Gastroesophageal sphincter (tissue), 4 donors: ENCODE results near the gene B9D1. TPM values are rescaled to one million over a fixed set of nuclear protein-coding genes. Genes with fewer than 3 reads are reported as not detected.

ENCODE experiments used
- ATAC-seq: fragments of 150-250 bp; one replicate; pipeline ENCODE4 v1.9.1; 2016; ENCODE audit warnings: mild to moderate bottlenecking, moderate library complexity
- H3K27ac ChIP-seq, 4 donors: fragments of 200-600 bp; sonication (generic) in 3 of 4; 1 replicate in 3 of 4; 2 replicates in 1 of 4; pipeline ENCODE4 v1.5.1; 2016 to 2019
- H3K27me3 ChIP-seq: fragments of 200-600 bp; sonication (generic); one replicate; pipeline ENCODE4 v1.5.1; 2019
- H3K36me3 ChIP-seq, 2 donors: fragments of 200-600 bp; sonication (generic); one replicate each; pipeline ENCODE4 v1.5.1; 2019; ENCODE audit warnings: control low read depth in 1 of 2
- H3K4me1 ChIP-seq, 3 donors: fragments of 200-600 bp; sonication (generic); 1 replicate in 2 of 3; 2 replicates in 1 of 3; pipeline ENCODE4 v1.5.1; 2016 to 2019; ENCODE audit warnings: control low read depth in 2 of 3
- H3K4me3 ChIP-seq, 2 donors: fragments of 200-600 bp; sonication (generic); one replicate each; pipeline ENCODE4 v1.5.1; 2019; ENCODE audit warnings: mild to moderate bottlenecking in 1 of 2, moderate library complexity in 1 of 2
- H3K9me3 ChIP-seq, 3 donors: fragments of 200-600 bp; sonication (generic); one replicate each; pipeline ENCODE4 v1.5.1; 2017 to 2019; ENCODE audit warnings: control low read depth in 2 of 3
- EP300 ChIP-seq: sonication (generic); formaldehyde crosslinking; IDR thresholded peaks from one replicate; pipeline ENCODE4 v1.6.1; 2017; ENCODE audit warnings: antibody characterized with exemption, mild to moderate bottlenecking
- POLR2A ChIP-seq, 2 donors: fragments of 450-650 bp; IDR thresholded peaks; one replicate each; pipeline ENCODE4 v1.6.1; 2017; ENCODE audit warnings: antibody characterized with exemption in 2 of 2, mild to moderate bottlenecking in 2 of 2, moderate library complexity in 1 of 2
- POLR2AphosphoS5 ChIP-seq: sonication (generic); formaldehyde crosslinking; IDR thresholded peaks from one replicate; pipeline ENCODE4 v1.6.1; 2017; ENCODE audit warnings: antibody characterized with exemption
- WGBS, 2 donors: methylation state at CpG; one replicate each; pipeline ENCODE4 v1.1.5; 2018; ENCODE audit warnings: low coverage in 1 of 2; 5-methylcytosine and 5-hydroxymethylcytosine counted together
- total RNA-seq, 4 donors: library from RNA; depleted of rRNA; stranded (reverse); fragments of >200 nt; gene quantifications; one replicate each; pipeline ENCODE4 v1.1.0, GENCODE V29; 2016
- TF ChIP-seq, protein P1 (sequence below), 4 experiments: fragments of 200-600 bp in 2 of 4; fragments of 450-650 bp in 2 of 4; sonication (generic) in 1 of 4; IDR thresholded peaks; one replicate each; pipeline ENCODE4 v1.5.1; 2017 to 2019; ENCODE audit warnings: antibody characterized with exemption in 4 of 4, mild to moderate bottlenecking in 2 of 4, moderate library complexity in 2 of 4

B9D1 gene
- total RNA-seq, 4 donors from 2014 or later = 10.5 to 30.2 (median 16.2) TPM

DNA sequence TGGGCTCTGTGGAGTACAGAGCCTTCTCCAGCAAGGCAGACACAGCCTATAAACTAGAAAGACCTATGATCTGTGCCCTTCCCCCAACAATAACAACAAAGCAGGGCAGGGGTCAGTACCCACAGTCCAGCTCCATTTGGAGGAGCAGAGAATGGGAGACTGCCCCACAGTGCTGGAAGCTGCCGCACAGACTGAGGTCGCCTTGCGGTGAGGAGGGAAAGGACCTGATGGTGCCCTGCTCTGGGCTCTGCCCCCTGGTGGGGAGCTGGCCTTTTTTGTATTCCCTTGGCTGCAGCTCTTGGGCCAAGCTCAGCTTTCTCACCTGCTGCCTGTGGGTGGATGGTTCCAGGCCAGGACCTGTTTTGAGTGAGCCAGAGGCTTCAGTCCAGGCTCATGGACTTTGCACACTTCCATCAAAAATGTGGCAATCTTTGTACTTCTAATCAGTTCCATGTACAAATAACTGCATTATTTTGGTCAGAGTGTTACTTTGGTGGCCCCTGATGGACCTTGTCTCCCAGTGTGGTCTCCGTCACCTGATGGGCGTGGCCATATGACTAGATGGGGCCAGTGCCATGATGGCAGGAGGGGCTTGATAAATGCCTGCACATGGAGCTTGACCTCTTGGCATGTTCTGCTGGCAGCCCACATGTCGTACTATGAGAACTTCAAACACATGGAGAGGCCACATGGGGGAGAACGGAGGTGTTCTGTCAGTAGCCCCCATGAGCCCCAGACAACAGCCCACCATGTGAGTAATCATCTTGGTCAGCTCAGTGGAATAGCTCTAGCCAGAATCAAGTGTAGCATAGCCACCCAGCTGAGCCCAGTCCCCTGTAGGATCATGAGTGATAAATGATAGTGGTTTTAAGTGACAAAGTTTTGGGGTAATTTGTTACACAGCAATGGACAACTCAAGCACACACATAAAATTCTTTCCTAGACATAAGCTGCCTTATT lies 24.2 kb downstream of the B9D1 start:
- Histone ChIP-seq H3K4me3 (no peak overlapping the region), H3K27ac (peak overlapping the region in 3 of 4 donors; percentile 24 to 33 (median 27)), H3K36me3 (peaks cover 0 to 28% of the 10 kb centered on the region in 2 donors), H3K9me3 (no peaks in the 10 kb centered on the region), H3K27me3 (no peaks in the 10 kb centered on the region), H3K4me1 (peaks cover 0 to 41% (median 0%) of the 10 kb centered on the region in 3 donors)
- no peak for TF ChIP-seq EP300
- TF ChIP-seq POLR2AphosphoS5 = no peak
- TF ChIP-seq, protein P1, sequence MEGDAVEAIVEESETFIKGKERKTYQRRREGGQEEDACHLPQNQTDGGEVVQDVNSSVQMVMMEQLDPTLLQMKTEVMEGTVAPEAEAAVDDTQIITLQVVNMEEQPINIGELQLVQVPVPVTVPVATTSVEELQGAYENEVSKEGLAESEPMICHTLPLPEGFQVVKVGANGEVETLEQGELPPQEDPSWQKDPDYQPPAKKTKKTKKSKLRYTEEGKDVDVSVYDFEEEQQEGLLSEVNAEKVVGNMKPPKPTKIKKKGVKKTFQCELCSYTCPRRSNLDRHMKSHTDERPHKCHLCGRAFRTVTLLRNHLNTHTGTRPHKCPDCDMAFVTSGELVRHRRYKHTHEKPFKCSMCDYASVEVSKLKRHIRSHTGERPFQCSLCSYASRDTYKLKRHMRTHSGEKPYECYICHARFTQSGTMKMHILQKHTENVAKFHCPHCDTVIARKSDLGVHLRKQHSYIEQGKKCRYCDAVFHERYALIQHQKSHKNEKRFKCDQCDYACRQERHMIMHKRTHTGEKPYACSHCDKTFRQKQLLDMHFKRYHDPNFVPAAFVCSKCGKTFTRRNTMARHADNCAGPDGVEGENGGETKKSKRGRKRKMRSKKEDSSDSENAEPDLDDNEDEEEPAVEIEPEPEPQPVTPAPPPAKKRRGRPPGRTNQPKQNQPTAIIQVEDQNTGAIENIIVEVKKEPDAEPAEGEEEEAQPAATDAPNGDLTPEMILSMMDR (IDR thresholded peaks at IDR 0.05) = peak in 3 of 4 experiments; percentile 63 to 74 (median 72)
- no peak for TF ChIP-seq POLR2A (IDR thresholded peaks at IDR 0.05)
- peak; percentile 48 for ATAC-seq
- 60 to 80% methylated on average over 1 to 3 of the region's 7 CpGs for WGBS, 2 donors

DNA sequence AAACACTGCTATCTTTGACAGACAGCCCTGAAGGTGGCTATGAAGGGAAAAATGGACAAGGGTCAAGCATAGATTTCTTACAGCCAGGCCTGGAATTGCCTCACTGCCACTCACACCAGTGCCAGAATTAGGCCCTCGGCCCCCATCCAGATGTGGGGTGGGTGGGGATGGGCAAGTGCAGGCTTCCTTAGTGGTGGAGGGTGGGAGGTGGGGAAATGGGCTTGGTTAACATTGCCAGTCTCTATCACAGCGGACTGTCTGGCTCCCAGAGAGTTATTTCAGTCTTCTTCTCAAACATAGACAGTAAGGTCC lies 24.9 kb downstream of the B9D1 start:
- Histone ChIP-seq H3K27me3 (no peaks in the 10 kb centered on the region), H3K4me3 (no peak overlapping the region), H3K27ac (peak overlapping the region in 3 of 4 donors; percentile 24 to 33 (median 27)), H3K36me3 (peaks cover 0 to 35% of the 10 kb centered on the region in 2 donors), H3K9me3 (no peaks in the 10 kb centered on the region), H3K4me1 (peaks cover 0 to 34% (median 0%) of the 10 kb centered on the region in 3 donors)
- no peak for ATAC-seq
- no CpG with 5 or more reads among the region's 2 CpGs for WGBS, 2 donors
- TF ChIP-seq EP300 (no peak), POLR2A (IDR thresholded peaks at IDR 0.05) (no peak), POLR2AphosphoS5 (no peak)
- TF ChIP-seq, protein P1 (IDR thresholded peaks at IDR 0.05) = no peak

GRCh38 chr17:19336938-19337711 lies 25.4 kb downstream of the B9D1 start:
- 61% methylated on average over 3 to 7 of the region's 21 CpGs for WGBS, 2 donors
- no peaks in the 10 kb centered on the region for H3K27me3 ChIP-seq
- no peak for TF ChIP-seq POLR2A (IDR thresholded peaks at IDR 0.05)
- TF ChIP-seq, protein P1 (IDR thresholded peaks at IDR 0.05) = peak in 1 of 4 experiments; percentile 81
- H3K4me3 ChIP-seq = no peak overlapping the region
- peak; percentile 65 for ATAC-seq
- H3K4me1 ChIP-seq = peaks cover 0 to 29% (median 0%) of the 10 kb centered on the region in 3 donors
- peaks cover 0 to 40% of the 10 kb centered on the region in 2 donors for H3K36me3 ChIP-seq
- H3K9me3 ChIP-seq = no peaks in the 10 kb centered on the region
- peak overlapping the region in 1 of 4 donors; percentile 33 for H3K27ac ChIP-seq

- Histone ChIP-seq H3K4me3 (no peak overlapping the region), H3K4me1 (peaks cover 0 to 21% (median 0%) of the 10 kb centered on the region in 3 donors), H3K27me3 (no peaks in the 10 kb centered on the region), H3K36me3 (peaks cover 0 to 46% of the 10 kb centered on the region in 2 donors), H3K9me3 (no peaks in the 10 kb centered on the region), H3K27ac (no peak overlapping the region)
- TF ChIP-seq EP300 (no peak), POLR2AphosphoS5 (no peak), POLR2A (IDR thresholded peaks at IDR 0.05) (no peak)
- TF ChIP-seq, protein P1 (IDR thresholded peaks at IDR 0.05) = no peak
- WGBS, 2 donors = no CpG with 5 or more reads among the region's 18 CpGs
- no peak for ATAC-seq
Measured at GRCh38 chr17:19335951-19336631, 26.4 kb downstream of the B9D1 start.
